Measurements from ENCODE around the gene NR1H2.
"Not testable (repeated sequence)": the region's sequence is repeated elsewhere in the genome, so short reads cannot be mapped to it uniquely, and the experiment has no call there.

NR1H2 gene

GRCh38 chr19:50376166-50377050, at the start of gene NR1H2:
NR1H2 (plus strand) TSS chr19:50376457; CDS start chr19:50377606, 1,149 bp downstream.
- DNase-seq: peak; percentile 94

DNA sequence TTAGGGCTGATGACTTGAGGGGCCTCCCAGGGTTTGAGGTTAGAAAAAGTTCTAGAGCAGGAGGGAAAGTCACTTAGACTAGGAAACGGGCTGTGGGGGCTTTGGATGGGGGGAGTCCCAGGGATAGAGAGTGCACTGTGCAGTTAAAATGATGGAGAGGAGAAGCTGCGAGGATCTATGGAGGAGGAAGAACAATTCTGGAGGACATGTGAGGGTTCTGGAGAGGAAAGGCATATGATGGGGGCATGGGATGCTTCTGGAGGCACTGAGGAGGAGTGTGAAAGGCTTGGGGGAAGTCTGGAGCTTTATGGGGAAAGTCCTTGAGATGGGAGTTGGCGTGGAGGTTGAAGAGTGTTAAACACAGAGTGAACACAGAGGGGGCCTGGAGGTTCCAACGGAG, 49.2 kb upstream of the NR1H2 start:
- no peak for DNase-seq

GRCh38 chr19:50327461-50328223, 48.6 kb upstream of the NR1H2 start:
- no peak for DNase-seq

DNA sequence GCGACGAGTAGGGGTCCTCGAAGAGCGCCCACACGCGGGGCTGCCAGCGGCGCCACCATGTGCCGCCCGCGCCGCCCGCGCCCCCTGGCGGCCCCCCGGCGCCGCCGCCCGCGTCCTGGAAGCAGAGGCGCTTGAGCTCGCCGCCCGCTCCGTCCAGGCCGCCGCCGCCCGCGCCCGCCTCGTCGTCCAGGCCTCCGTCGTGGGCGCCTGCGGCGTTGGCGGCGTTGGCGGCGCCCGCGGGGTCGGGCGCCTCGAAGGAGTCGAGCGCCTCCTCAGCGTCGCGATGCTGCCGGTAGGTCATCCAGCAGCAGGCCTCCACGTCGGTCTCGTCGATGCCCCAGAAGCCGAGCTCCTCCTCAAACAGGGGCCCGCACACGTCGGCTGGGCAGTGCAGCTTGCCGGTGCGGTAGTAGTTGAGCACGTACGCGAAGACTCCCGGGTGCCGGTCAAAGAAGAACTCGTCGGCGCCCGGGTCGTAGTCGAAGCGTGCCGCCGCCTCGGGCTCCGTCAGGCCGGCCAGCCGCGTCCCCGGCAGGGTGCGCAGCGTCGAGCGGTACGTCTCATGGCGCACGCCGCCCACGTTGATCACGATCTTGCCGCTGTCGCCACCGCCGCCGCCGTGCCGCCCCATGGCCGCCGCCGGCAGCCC, 47.9 kb upstream of the NR1H2 start:
- peak; percentile 74 for DNase-seq

GRCh38 chr19:50328873-50329145, 47.4 kb upstream of the NR1H2 start:
- no peak for DNase-seq

GRCh38 chr19:50329146-50329925, 46.9 kb upstream of the NR1H2 start, which contains the start of gene KCNC3:
KCNC3 (minus strand) TSS chr19:50329377; CDS start chr19:50329082, 295 bp downstream.
- peak; percentile 99 for DNase-seq

DNA sequence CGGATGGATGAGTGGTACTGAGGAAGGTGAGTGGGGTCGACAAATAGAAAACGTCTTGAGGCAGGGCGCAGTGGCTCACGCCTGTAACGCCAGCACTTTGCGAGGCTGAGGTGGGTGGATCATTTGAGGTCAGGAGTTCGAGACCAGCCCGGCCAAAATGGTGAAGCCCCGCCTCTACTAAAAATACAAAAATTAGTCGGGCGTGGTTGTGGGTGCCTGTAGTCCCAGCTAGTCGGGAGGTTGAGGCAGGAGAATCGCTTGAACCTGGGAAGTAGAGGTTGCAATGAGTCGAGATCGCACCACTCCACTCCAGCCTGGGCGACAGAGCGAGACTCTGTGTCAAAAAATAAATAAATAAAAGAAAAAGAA, 46.3 kb upstream of the NR1H2 start:
- not testable (repeated sequence) for DNase-seq

DNA sequence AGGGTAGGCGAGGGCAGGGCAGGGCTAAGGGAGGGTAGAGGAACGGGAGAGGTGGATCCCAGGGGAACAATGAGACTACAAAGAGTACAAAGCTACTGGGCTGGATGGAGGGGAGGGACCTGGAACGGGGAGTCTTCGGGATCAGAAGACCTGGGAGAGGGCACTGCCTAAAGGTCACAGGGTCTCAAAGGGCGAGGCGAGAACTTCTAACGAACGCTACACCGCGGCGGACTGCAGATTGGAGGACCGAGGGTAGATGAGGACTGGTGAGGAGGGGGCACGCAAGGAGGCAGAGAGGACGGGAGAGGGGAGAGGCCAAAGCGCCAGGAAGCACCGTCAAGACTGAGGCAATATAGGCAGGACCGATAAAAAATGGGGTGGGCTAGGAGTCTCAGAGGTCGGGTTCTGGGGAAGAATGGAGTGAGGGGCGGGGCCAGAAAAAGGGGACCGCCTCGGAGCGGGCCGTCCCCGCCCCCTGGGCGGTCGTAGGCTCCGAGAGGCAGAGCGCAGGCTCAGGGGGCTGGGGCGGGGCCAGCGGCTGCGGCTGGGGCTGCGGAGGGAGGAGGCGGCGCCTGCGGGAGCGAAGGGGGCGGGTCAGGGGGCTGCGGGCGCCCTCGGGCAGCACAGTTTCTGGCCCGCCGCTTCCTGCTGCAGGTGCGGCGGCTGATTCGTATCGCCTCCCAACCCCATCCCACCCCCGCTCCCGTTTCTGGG, 45.7 kb upstream of the NR1H2 start:
- peak; percentile 92 for DNase-seq

- DNase-seq: no peak
These were observed 44.9 kb upstream of the NR1H2 start for GRCh38 chr19:50331221-50331993.

DNA sequence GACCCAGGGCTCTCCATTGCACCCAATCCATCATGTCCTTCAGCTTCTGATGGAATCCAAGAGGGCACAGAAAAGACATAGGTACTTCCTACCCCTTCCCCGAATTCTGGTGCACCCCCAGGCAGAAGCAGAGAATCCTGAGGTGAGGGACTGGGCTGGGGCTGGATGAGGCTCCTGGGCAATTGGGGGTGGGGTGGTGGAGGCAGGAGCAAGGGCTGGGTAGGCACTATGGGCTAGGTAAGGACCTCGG, 44.3 kb upstream of the NR1H2 start:
- DNase-seq: no peak

- no peak for DNase-seq
These were observed 43.8 kb upstream of the NR1H2 start for GRCh38 chr19:50332244-50333038.

- DNase-seq: peak; percentile 97
These were observed 43.0 kb upstream of the NR1H2 start for GRCh38 chr19:50333235-50333736.

- peak; percentile 86 for DNase-seq
These were observed 42.3 kb upstream of the NR1H2 start for GRCh38 chr19:50333737-50334617.

- DNase-seq: no peak
These were observed 41.4 kb upstream of the NR1H2 start for GRCh38 chr19:50334741-50335421.

DNA sequence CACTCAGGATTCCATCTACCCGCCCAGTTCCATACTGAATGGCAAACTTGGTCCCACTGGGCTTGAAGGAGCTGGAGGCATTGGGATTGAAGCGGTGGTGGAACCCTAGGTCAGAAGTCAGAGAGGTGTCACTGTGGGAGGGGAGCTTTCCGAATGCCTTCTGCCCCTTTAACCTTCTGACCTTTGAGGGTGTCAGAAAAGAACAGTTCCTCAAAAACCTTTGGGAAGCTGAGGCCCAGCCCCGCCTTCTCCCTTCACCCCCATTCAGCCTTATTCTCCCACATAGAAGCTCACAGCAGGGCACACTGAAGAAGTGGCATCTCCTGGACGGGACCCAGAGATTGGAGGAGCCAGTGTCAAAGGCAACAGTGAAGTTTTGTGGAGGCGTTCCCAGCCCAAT, 39.2 kb upstream of the NR1H2 start:
- DNase-seq: not testable (repeated sequence)

DNA sequence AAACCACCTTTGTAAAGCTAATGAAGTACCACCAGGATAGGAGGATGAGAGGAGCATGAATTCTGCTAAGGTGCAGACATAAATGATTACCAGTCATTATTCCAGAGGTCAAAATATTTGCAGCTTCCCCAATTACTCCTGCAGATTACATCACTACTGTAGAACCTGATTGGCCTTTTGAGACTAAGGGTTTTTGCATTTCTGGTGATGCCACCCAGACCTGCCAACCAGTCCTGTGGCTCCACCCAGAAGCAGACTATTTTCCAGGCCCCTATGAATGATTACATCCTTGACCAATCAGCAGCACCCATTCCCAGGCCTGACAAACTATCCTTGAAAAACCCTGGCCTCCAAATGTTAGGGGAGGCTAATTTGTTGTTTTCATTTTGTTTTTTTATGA, 35.9 kb upstream of the NR1H2 start:
- no peak for DNase-seq

DNA sequence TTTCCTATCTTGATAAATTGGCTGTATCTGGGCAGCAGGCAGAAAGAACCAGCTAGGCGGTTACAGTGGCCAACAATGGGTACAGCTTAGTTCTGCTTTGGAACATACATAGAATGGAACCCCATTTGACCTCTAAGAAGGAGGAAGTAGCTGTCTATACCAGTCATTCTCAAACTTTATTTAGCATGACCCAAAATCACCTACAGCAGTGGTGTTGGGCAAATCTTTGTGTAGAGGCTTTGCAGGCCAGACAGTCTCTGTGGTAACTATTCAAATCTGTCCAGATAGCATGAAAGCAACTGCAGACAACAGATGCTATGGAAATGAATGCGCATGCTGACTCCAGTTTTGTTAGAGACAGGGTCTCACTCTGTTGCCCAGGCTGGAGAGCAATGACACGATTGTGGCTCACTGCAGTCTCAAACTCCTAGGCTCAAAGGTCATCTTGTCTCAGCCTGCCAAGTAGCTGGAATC, 35.1 kb upstream of the NR1H2 start:
- no peak for DNase-seq

DNA sequence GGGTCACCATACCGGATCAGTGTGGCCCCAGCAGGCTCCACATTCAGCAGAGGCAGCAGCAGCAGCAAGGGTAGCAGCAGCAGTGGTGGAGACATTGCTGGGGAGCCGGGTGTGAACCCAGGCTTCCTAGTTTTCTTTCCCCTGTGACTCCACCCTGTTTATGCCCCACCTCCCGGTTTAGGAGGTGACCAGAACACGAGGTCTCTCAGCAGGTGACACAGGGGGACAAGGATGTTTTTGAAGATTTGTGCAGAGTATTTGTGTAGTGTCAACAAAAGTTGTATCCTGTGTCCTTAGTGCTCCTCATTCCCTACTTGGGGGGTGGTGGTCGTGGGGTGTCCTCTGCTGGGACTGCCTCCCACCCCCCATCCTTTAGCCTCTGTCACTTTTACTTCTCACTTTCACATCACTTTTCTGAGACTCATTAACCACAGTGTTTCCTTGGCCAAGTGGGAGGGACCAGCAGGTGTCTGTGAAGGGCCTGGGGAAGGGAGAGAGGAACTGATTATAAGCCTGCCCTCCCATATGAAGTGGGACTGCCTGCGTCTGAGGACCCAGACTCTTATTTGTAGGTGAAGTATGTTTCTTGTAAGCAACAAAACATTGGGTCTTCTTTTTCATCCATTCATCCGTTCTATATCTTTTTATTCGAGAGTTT, 31.5 kb upstream of the NR1H2 start:
- DNase-seq: no peak

Data from stimulated activated CD4-positive, alpha-beta T cell treated with anti-CD3 and anti-CD28 coated beads, Interleukin-15, amount 100 ng/mL, for 24 hours (primary cell).